Adrenal gland (tissue), 5 donors: Measurements from ENCODE around the gene WDR1.

Source experiments
- POLR2A ChIP-seq, 2 donors: fragments of 450-650 bp; IDR thresholded peaks; one replicate each; pipeline ENCODE4 v1.6.1; 2017; ENCODE audit warnings: antibody characterized with exemption in 2 of 2, mild to moderate bottlenecking in 2 of 2, moderate library complexity in 1 of 2
- TF ChIP-seq, protein P1 (sequence below), 6 experiments: fragments of 450-650 bp in 4 of 6; fragments of 200-600 bp in 2 of 6; sonication (generic) in 1 of 6; IDR thresholded peaks; 1 replicate in 5 of 6; 2 replicates in 1 of 6; pipeline versions ENCODE4 v1.5.1 to v1.8.0; 2016 to 2021; ENCODE audit warnings: antibody characterized with exemption in 6 of 6, mild to moderate bottlenecking in 2 of 6, moderate library complexity in 1 of 6
- donor health status: DM: no; HTN: no; CAD: no.

GRCh38 chr4:10069075-10069642 lies 47.4 kb downstream of the WDR1 start:
- TF ChIP-seq, protein P1, sequence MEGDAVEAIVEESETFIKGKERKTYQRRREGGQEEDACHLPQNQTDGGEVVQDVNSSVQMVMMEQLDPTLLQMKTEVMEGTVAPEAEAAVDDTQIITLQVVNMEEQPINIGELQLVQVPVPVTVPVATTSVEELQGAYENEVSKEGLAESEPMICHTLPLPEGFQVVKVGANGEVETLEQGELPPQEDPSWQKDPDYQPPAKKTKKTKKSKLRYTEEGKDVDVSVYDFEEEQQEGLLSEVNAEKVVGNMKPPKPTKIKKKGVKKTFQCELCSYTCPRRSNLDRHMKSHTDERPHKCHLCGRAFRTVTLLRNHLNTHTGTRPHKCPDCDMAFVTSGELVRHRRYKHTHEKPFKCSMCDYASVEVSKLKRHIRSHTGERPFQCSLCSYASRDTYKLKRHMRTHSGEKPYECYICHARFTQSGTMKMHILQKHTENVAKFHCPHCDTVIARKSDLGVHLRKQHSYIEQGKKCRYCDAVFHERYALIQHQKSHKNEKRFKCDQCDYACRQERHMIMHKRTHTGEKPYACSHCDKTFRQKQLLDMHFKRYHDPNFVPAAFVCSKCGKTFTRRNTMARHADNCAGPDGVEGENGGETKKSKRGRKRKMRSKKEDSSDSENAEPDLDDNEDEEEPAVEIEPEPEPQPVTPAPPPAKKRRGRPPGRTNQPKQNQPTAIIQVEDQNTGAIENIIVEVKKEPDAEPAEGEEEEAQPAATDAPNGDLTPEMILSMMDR (IDR thresholded peaks at IDR 0.05), result no peak
- TF ChIP-seq POLR2A (IDR thresholded peaks at IDR 0.05), result no peak
